HL-60/S4 treated with phorbol 12-myristate 13-acetate at 8.2 ng/mL for 4 days and 3 days (cell line): Measurements from ENCODE around the gene CDC45.

Source experiments
- in situ Hi-C: fragments of 300-500 bp; cut with MboI; formaldehyde crosslinking; loops from 2 replicates; pipeline ENCODE4 v1.15.0; 2022; ENCODE audit warnings: low sequenced_read_pairs

CDC45 gene

GRCh38 chr22:19510919-19511341 lies 31.2 kb downstream of the CDC45 start:
- in situ Hi-C loops: no loop called here

GRCh38 chr22:19513823-19514222 lies 34.1 kb downstream of the CDC45 start:
- in situ Hi-C loops: no loop called here

GRCh38 chr22:19514831-19515565 lies 35.3 kb downstream of the CDC45 start:
- in situ Hi-C loops: no loop called here

- in situ Hi-C loops: no loop called here
Measured at GRCh38 chr22:19515654-19516377, 36.1 kb downstream of the CDC45 start.

GRCh38 chr22:19516378-19517170 lies 36.9 kb downstream of the CDC45 start:
- in situ Hi-C loops: no loop called here

- in situ Hi-C loops: no loop called here
Measured at GRCh38 chr22:19517171-19517500, 37.4 kb downstream of the CDC45 start.

- in situ Hi-C loops: no loop called here
Measured at GRCh38 chr22:19517919-19518611, 38.3 kb downstream of the CDC45 start.

- in situ Hi-C loops: no loop called here
Measured at GRCh38 chr22:19518635-19519034, 38.9 kb downstream of the CDC45 start.

- in situ Hi-C loops: no loop called here
Measured at GRCh38 chr22:19519041-19519926, 39.6 kb downstream of the CDC45 start.

GRCh38 chr22:19520007-19520406 lies 40.3 kb downstream of the CDC45 start:
- in situ Hi-C loops: no loop called here

- in situ Hi-C loops: no loop called here
Measured at GRCh38 chr22:19520566-19521305, 41.0 kb downstream of the CDC45 start.

- in situ Hi-C loops: no loop called here
Measured at GRCh38 chr22:19522190-19522880, 42.6 kb downstream of the CDC45 start.

- in situ Hi-C loops: no loop called here
Measured at GRCh38 chr22:19522881-19523239, 43.1 kb downstream of the CDC45 start.

- in situ Hi-C loops: no loop called here
Measured at GRCh38 chr22:19523240-19524169, 43.8 kb downstream of the CDC45 start.

- in situ Hi-C loops: no loop called here
Measured at GRCh38 chr22:19524170-19525115, 44.7 kb downstream of the CDC45 start, which contains the start of gene CLDN5. TSS of gene CLDN5 (minus strand) at chr22:19524410. CDS start at chr22:19524255, 155 bp downstream.

- in situ Hi-C loops: no loop called here
Measured at GRCh38 chr22:19525116-19525660, 45.5 kb downstream of the CDC45 start.
